ENCODE results near the gene C10orf62.
A peak's percentile ranks its signal among the peaks of the same experiment; 100 is the strongest.
"Not testable (repeated sequence)": the region's sequence is repeated elsewhere in the genome, so short reads cannot be mapped to it uniquely, and the experiment has no call there.

The C10orf62 gene

GRCh38 chr10:97618733-97619132 lies 29.2 kb downstream of the C10orf62 start:
- no peak for DNase-seq (ENCODE audit: low read depth in 2 of 3, low spot score in 2 of 3)

DNA sequence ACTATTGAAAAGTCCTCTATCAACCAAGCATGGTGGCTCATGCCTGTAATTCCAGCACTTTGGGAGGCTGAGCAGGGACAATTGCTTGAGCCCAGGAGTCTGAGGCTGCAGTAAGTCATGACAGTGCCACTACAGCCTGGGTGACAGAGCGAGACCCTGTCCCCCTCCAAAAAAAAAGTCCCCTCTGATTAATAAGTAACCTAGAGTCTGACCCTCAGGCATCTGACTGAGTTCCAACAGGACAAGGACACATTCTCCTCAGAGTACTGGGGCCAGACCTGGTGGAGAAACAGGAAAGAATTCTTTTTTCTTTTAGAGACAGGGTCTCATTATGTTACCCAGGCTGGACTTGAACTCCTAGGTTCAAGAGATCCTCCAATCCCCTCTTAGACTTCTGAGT lies 33.8 kb downstream of the C10orf62 start:
- no peak for DNase-seq (ENCODE audit: low read depth in 2 of 3, low spot score in 2 of 3)

GRCh38 chr10:97627731-97628130 lies 38.2 kb downstream of the C10orf62 start:
- no peak for DNase-seq (ENCODE audit: low read depth in 2 of 3, low spot score in 2 of 3)

- DNase-seq (ENCODE audit: low read depth in 2 of 3, low spot score in 2 of 3): no peak
Observed at GRCh38 chr10:97628228-97628627, 38.7 kb downstream of the C10orf62 start.

DNA sequence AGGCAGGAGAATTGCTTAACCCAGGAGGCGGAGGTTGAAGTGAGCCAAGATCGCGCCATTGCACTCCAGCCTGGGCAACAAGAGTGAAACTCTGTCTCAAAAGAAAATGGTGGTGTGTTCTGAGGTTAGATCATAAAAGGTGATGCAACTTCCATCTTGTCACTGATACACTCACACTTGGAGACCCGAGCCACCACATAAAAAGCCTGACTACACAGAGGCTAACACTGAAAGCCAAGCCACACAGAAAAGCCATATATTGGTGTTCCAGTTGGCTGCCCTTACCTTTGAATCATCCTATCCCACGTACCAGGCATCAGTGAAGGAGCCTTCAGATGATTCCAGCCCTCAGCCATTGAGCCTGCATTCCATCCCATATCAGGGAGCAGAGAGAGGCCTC lies 39.8 kb downstream of the C10orf62 start:
- DNase-seq (ENCODE audit: low read depth in 2 of 3, low spot score in 2 of 3): no peak

GRCh38 chr10:97631098-97631497 lies 41.6 kb downstream of the C10orf62 start:
- no peak for DNase-seq (ENCODE audit: low read depth in 2 of 3, low spot score in 2 of 3)

GRCh38 chr10:97632949-97633884 lies 43.7 kb downstream of the C10orf62 start, which contains the start of gene MORN4:
TSS of gene MORN4 (minus strand) at chr10:97633500. CDS start at chr10:97619653, 13,847 bp downstream.
- DNase-seq (ENCODE audit: low read depth in 2 of 3, low spot score in 2 of 3): peak; percentile 71 to 83 (median 77)

DNA sequence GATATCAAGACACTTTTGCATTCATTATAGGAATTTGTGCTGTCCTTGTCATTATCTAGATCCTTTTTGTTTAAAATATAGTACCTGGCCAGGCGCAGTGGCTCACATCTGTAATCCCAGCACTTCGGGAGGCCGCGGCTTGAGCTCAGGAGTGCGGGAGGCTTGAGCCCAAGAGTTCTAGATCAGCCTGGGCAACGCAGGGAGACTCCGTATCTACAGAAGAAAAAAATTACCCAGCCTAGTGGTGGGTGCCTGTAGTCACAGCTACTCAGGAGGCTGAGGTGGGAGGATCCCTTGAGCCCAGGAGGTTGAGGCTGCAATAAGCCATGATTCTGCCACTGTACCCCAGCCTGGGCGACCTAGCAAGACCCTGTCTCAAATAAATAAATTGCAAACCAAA lies 44.4 kb downstream of the C10orf62 start:
- no peak for DNase-seq (ENCODE audit: low read depth in 2 of 3, low spot score in 2 of 3)

GRCh38 chr10:97635577-97635976 lies 46.1 kb downstream of the C10orf62 start:
- DNase-seq (ENCODE audit: low read depth in 2 of 3, low spot score in 2 of 3): no peak

- DNase-seq (ENCODE audit: low read depth in 2 of 3, low spot score in 2 of 3): not testable (repeated sequence)
Observed at GRCh38 chr10:97639090-97639489, 49.6 kb downstream of the C10orf62 start.

GRCh38 chr10:97640174-97640867 lies 50.8 kb downstream of the C10orf62 start, which contains the start of gene PI4K2A:
TSS of gene PI4K2A (plus strand) at chr10:97640671. CDS start at chr10:97640743, 72 bp downstream.
- peak; percentile 91 to 99 (median 96) for DNase-seq (ENCODE audit: low read depth in 2 of 3, low spot score in 2 of 3)

All from activated CD8-positive, alpha-beta memory T cell treated with anti-CD3 and anti-CD28 coated beads for 48 hours (primary cell).